GM10266 (cell line): ENCODE measurements around the gene KCNQ1OT1.

Source experiments
- DNase-seq: peaks from one replicate; pipeline ENCODE4 v3.0.0; 2012; ENCODE audit errors: extremely low spot score
- CTCF ChIP-seq: IDR thresholded peaks from 2 replicates; pipeline ENCODE4 v1.5.1; 2012; ENCODE audit warnings: mild to moderate bottlenecking, low read depth; ENCODE audit not compliant: control insufficient read depth, insufficient read depth; ENCODE audit errors: missing control alignments

The KCNQ1OT1 gene

DNA sequence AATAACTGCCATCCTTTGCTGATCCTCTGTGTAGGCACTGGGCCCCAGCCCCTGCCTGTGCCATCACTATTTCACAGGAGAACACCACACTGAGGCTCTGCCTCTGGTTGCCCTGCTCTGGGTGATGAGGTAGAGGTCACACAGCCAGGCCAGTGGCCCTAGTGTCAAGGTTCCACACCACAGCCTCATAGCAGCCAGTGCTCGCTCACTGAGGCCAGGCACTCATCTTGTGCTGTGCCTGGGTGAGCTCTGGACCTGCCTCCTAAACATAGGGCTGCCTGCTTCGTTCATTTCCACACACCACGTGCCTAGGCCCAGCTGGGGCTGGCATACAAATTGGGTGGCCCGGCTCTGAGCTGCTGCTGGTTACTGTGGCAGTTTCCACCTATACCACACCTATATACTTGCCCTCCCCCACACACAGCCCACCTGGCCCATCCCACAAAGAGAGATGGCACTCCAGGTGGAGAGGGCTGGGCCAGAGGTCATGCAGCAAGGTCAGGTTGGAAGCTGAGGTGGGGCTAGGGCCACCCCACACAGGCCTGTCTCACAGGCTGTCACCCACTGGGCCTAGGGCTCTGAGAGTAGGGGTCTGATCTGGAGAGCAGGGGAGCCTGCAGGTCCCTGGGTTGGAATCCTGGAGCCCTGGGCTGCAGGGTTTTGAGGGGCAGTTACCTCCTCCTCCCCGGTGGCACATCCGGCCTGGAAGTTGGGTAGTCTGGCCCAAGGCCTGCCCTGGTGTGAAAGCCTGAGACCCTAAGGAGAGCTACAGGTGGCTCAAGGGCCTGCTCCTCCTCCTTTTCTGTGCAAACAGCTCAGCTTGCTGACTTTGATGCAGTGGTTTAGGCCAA, 11.2 kb downstream of the KCNQ1OT1 start:
- no peak for DNase-seq
- TF ChIP-seq CTCF, result no peak

DNA sequence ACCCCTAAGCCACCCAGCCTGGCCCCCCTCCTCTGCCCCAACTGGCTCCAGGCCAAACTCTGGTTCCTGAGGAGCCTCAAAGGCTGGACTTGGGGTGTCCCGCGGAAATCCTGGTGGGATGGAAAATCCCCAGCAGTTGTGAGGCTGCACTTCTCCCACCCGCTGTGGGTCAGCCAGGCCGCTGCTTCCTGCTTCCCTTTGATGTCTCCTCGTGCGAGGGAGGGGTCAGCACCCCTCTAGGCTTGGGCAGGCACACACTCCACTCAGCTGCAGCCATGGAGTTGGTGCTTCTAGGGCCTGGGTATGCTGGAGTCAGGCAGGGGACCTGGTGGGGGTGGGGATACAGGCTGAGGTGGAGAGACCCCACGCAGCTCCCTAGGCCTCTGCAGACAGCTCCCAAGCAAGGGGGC, 12.0 kb downstream of the KCNQ1OT1 start:
- DNase-seq, result no peak
- TF ChIP-seq CTCF, result no peak

DNA sequence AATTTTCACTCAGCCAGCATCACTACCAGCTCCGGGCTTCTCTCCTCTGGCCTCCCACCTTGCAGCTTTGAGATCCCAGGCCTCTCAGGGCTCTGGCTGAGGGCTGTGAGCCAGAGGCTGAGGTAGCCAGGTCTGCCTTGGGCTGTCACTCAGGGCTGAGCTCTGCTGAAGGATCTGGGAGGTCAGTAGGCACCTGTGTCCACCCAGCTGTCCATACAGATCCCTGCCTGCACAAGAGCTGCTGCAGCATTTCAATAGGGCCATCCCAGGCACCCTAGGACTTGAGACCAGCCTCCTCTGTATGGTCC, 12.6 kb downstream of the KCNQ1OT1 start:
- no peak for DNase-seq

GRCh38 chr11:2686360-2687222, 13.2 kb downstream of the KCNQ1OT1 start:
- no peak for DNase-seq
- no peak for TF ChIP-seq CTCF

More for the DNA sequence above, 12.6 kb downstream of the KCNQ1OT1 start:
- no peak for TF ChIP-seq CTCF

DNA sequence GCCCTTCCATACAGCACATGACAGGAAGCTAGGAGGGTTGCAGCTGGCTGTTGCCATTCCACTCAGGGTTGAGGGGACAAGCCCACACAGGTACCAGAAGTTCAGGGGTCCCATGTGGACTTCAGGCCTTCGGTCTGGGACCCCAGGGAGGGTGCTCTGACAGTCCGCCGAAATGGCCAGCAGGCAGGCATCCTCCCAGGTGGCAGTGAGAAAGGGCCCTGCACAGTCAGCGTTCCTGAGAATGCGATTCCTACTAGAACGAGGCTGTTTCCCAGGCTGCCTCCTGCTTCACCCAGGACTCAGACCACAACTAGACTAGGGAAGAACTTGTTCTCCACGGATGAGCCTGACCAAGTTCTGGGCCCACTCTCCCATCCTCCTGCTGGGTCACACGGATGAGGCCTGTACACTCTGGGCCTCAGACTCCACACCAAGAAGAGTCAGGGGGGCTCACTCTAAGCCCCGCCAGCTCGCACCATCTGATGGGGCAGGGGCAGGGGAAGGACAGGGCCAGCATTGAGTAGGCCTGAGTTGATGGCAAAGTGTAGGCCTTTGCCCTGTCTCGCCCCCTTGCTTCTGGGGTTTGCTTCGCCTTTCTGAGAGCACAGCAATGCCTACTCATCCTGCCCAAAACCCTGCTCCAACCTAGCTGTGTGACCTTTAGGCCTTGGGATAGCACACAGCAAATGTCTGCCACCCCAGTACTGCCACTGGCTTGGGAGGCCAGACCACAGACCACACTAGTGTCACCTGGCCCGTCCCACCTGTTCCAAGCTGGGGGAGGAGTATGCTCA, 14.0 kb downstream of the KCNQ1OT1 start:
- no peak for DNase-seq
- TF ChIP-seq CTCF, result no peak

GRCh38 chr11:2685051-2685450, 14.7 kb downstream of the KCNQ1OT1 start:
- DNase-seq, result no peak
- TF ChIP-seq CTCF, result no peak
